ENCODE results near the gene SRD5A1.
"Not testable (repeated sequence)": the region's sequence is repeated elsewhere in the genome, so short reads cannot be mapped to it uniquely, and the experiment has no call there.

SRD5A1 gene

DNA sequence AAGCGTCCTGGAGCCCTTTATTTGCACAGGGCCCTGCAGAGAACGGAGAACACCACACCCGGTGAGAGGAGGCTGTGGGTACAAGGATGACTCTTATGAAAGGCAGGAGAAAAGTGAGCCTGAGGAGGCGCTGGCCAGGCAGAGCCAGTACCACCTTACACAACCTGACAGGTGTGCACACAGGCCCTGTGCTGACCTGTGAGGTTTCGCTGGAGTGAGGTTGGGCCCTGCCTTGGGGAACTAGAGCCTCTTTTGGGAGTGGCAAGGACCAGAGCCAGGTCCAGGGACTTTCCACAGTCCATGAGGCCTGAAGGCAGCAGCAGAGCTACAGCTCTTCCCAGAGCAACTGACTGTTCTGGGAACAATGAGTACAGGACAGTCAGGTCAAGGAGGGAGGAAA, 3.1 kb downstream of the SRD5A1 start:
- Histone ChIP-seq H3K4me3 (ENCODE audit: low read depth in 1 of 5, low read length in 5 of 5) (no peak overlapping the region), H3K9me3 (ENCODE audit: control insufficient read depth in 5 of 5, low read length in 5 of 5) (no peaks in the 10 kb centered on the region), H3K9ac (ENCODE audit: low read length in 5 of 5) (no peak overlapping the region), H3K36me3 (ENCODE audit: control insufficient read depth in 5 of 5, insufficient read depth in 5 of 5, low read length in 5 of 5) (peaks cover 0 to 3% (median 2%) of the 10 kb centered on the region in 5 donors), H3K27me3 (ENCODE audit: control insufficient read depth in 5 of 5, insufficient read depth in 4 of 5, low read length in 5 of 5) (no peaks in the 10 kb centered on the region), H3K27ac (ENCODE audit: low read depth, low read length) (no peak overlapping the region), H3K4me1 (ENCODE audit: control insufficient read depth in 5 of 5, insufficient read depth in 5 of 5, low read length in 5 of 5) (peaks cover 3 to 22% (median 19%) of the 10 kb centered on the region in 5 donors)

GRCh38 chr5:6637022-6637421, 3.8 kb downstream of the SRD5A1 start:
- H3K9me3 ChIP-seq (ENCODE audit: control insufficient read depth in 5 of 5, low read length in 5 of 5): no peaks in the 10 kb centered on the region
- no peak overlapping the region for H3K4me3 ChIP-seq (ENCODE audit: low read depth in 1 of 5, low read length in 5 of 5)
- no peak overlapping the region for H3K27ac ChIP-seq (ENCODE audit: low read depth, low read length)
- H3K4me1 ChIP-seq (ENCODE audit: control insufficient read depth in 5 of 5, insufficient read depth in 5 of 5, low read length in 5 of 5): peaks cover 1 to 14% (median 12%) of the 10 kb centered on the region in 5 donors
- no peaks in the 10 kb centered on the region for H3K27me3 ChIP-seq (ENCODE audit: control insufficient read depth in 5 of 5, insufficient read depth in 4 of 5, low read length in 5 of 5)
- no peak overlapping the region for H3K9ac ChIP-seq (ENCODE audit: low read length in 5 of 5)
- H3K36me3 ChIP-seq (ENCODE audit: control insufficient read depth in 5 of 5, insufficient read depth in 5 of 5, low read length in 5 of 5): no peaks in the 10 kb centered on the region

DNA sequence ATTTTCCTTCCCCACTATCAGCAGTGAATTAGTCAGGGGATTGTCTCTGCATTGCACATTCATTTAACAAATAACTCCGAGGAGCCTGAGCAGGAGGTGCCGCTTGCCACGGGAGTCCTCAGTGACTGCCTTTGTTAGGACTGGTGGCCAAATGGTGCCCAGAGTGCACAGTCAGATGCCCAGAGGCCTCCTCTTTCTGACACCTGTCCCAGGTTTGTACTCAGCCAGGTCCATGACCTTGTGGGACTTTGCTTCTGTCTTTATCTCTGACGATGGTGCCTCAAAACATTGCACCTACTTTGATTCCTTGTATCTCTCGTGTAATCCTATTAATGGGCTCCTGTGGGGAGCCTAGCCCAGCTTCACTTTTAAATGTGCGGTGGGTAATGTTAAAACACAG, 4.3 kb downstream of the SRD5A1 start:
- H3K27ac ChIP-seq (ENCODE audit: low read depth, low read length): no peak overlapping the region
- H3K4me3 ChIP-seq (ENCODE audit: low read depth in 1 of 5, low read length in 5 of 5): no peak overlapping the region
- H3K9ac ChIP-seq (ENCODE audit: low read length in 5 of 5): no peak overlapping the region
- H3K9me3 ChIP-seq (ENCODE audit: control insufficient read depth in 5 of 5, low read length in 5 of 5): no peaks in the 10 kb centered on the region
- peaks cover 0 to 10% (median 7%) of the 10 kb centered on the region in 5 donors for H3K4me1 ChIP-seq (ENCODE audit: control insufficient read depth in 5 of 5, insufficient read depth in 5 of 5, low read length in 5 of 5)
- H3K36me3 ChIP-seq (ENCODE audit: control insufficient read depth in 5 of 5, insufficient read depth in 5 of 5, low read length in 5 of 5): no peaks in the 10 kb centered on the region
- H3K27me3 ChIP-seq (ENCODE audit: control insufficient read depth in 5 of 5, insufficient read depth in 4 of 5, low read length in 5 of 5): no peaks in the 10 kb centered on the region

GRCh38 chr5:6638236-6638635, 5.0 kb downstream of the SRD5A1 start:
- H3K9ac ChIP-seq (ENCODE audit: low read length in 5 of 5): no peak overlapping the region
- no peak overlapping the region for H3K27ac ChIP-seq (ENCODE audit: low read depth, low read length)
- H3K4me3 ChIP-seq (ENCODE audit: low read depth in 1 of 5, low read length in 5 of 5): no peak overlapping the region
- no peaks in the 10 kb centered on the region for H3K9me3 ChIP-seq (ENCODE audit: control insufficient read depth in 5 of 5, low read length in 5 of 5)
- H3K4me1 ChIP-seq (ENCODE audit: control insufficient read depth in 5 of 5, insufficient read depth in 5 of 5, low read length in 5 of 5): peaks cover 0 to 10% (median 7%) of the 10 kb centered on the region in 5 donors
- H3K36me3 ChIP-seq (ENCODE audit: control insufficient read depth in 5 of 5, insufficient read depth in 5 of 5, low read length in 5 of 5): no peaks in the 10 kb centered on the region
- H3K27me3 ChIP-seq (ENCODE audit: control insufficient read depth in 5 of 5, insufficient read depth in 4 of 5, low read length in 5 of 5): no peaks in the 10 kb centered on the region

DNA sequence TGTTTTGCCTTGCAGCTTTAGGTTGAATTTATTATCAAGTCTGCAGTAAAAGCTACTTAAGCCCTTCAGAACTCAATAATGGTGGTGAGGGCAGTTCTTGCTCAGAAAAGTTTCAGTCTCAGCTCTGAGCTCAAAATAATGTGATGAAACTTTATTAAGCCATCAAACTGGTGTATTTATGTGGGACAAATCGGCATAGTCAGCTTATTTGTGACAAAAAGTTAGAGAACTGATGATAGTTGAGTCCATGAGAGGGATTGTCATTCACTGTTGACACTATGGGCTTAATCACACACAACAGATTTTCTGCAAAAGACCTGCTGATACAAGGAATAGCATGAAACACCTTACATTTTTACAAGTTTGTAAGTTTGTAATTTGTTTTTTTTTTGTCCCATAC, 9.4 kb downstream of the SRD5A1 start:
- no peaks in the 10 kb centered on the region for H3K27me3 ChIP-seq (ENCODE audit: control insufficient read depth in 5 of 5, insufficient read depth in 4 of 5, low read length in 5 of 5)
- H3K9ac ChIP-seq (ENCODE audit: low read length in 5 of 5): no peak overlapping the region
- peaks cover 0 to 6% (median 2%) of the 10 kb centered on the region in 5 donors for H3K36me3 ChIP-seq (ENCODE audit: control insufficient read depth in 5 of 5, insufficient read depth in 5 of 5, low read length in 5 of 5)

GRCh38 chr5:6644794-6645241, 11.6 kb downstream of the SRD5A1 start:
- no peaks in the 10 kb centered on the region for H3K4me1 ChIP-seq (ENCODE audit: control insufficient read depth in 5 of 5, insufficient read depth in 5 of 5, low read length in 5 of 5)
- no peaks in the 10 kb centered on the region for H3K9me3 ChIP-seq (ENCODE audit: control insufficient read depth in 5 of 5, low read length in 5 of 5)

More for the DNA sequence above, 9.4 kb downstream of the SRD5A1 start:
- Histone ChIP-seq H3K9me3 (ENCODE audit: control insufficient read depth in 5 of 5, low read length in 5 of 5) (no peaks in the 10 kb centered on the region), H3K4me3 (ENCODE audit: low read depth in 1 of 5, low read length in 5 of 5) (no peak overlapping the region), H3K27ac (ENCODE audit: low read depth, low read length) (no peak overlapping the region), H3K4me1 (ENCODE audit: control insufficient read depth in 5 of 5, insufficient read depth in 5 of 5, low read length in 5 of 5) (no peaks in the 10 kb centered on the region)

DNA sequence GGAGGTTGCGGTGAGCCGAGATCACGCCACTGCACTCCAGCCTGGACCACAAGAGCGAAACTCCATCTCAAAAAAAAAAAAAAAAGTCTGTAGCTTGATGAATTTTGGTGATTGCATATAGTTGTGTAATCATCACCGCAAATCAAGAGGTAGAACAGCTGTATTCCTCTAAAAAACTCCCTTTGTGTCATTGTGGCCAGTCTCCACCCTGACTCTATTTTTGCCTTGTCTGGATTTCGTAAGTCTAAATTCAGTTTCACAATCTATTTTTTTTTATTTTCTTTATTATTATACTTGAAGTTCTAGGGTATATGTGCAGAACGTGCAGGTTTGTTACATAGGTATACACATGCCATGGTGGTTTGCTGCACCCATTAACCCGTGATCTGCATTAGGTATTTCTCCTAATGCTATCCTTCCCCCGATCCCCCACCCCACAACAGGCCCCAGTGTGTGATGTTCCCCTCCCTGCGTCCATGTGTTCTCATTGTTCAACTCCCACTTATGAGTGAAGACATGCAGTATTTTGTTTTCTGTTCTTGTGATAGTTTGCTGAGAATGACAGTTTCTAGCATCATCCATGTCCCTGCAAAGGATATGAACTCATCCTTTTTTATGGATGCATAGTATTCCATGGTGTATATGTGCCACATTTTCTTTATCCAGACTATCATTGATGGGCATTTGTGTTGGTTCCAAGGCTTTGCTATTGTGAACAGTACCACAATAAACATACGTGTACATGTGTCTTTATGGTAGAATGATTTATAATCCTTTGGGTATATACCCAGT, 12.5 kb downstream of the SRD5A1 start:
- not testable (repeated sequence) for H3K27me3 ChIP-seq (ENCODE audit: control insufficient read depth in 5 of 5, insufficient read depth in 4 of 5, low read length in 5 of 5); H3K9ac ChIP-seq (ENCODE audit: low read length in 5 of 5); H3K4me3 ChIP-seq (ENCODE audit: low read depth in 1 of 5, low read length in 5 of 5); H3K36me3 ChIP-seq (ENCODE audit: control insufficient read depth in 5 of 5, insufficient read depth in 5 of 5, low read length in 5 of 5); H3K27ac ChIP-seq (ENCODE audit: low read depth, low read length); H3K4me1 ChIP-seq (ENCODE audit: control insufficient read depth in 5 of 5, insufficient read depth in 5 of 5, low read length in 5 of 5); H3K9me3 ChIP-seq (ENCODE audit: control insufficient read depth in 5 of 5, low read length in 5 of 5)

More at GRCh38 chr5:6644794-6645241, 11.6 kb downstream of the SRD5A1 start:
- Histone ChIP-seq H3K36me3 (ENCODE audit: control insufficient read depth in 5 of 5, insufficient read depth in 5 of 5, low read length in 5 of 5) (peaks cover 0 to 6% (median 2%) of the 10 kb centered on the region in 5 donors), H3K27ac (ENCODE audit: low read depth, low read length) (no peak overlapping the region), H3K4me3 (ENCODE audit: low read depth in 1 of 5, low read length in 5 of 5) (no peak overlapping the region), H3K9ac (ENCODE audit: low read length in 5 of 5) (no peak overlapping the region), H3K27me3 (ENCODE audit: control insufficient read depth in 5 of 5, insufficient read depth in 4 of 5, low read length in 5 of 5) (no peaks in the 10 kb centered on the region)

DNA sequence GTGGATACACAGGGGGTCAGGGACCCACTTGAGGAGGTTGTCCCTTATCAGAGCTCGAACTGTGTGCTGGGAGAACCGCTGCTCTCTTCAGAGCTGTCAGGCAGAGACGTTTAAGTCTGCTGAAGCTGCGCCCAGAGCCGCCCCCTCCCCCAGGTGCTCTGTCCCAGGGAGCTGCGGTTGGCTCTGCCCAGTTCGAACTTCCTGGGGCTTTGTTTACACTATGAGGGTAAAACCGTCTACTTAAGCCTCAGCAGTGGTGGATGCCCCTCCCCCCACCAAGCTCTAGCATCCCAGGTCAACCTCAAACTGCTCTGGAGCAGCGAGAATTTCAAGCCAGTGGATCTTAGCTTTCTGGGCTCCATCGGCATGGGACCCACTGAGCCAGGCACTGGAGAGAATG, 15.9 kb downstream of the SRD5A1 start:
- H3K9ac ChIP-seq (ENCODE audit: low read length in 5 of 5): no peak overlapping the region
- H3K27me3 ChIP-seq (ENCODE audit: control insufficient read depth in 5 of 5, insufficient read depth in 4 of 5, low read length in 5 of 5): no peaks in the 10 kb centered on the region
- no peaks in the 10 kb centered on the region for H3K4me1 ChIP-seq (ENCODE audit: control insufficient read depth in 5 of 5, insufficient read depth in 5 of 5, low read length in 5 of 5)
- peaks cover 0 to 11% (median 7%) of the 10 kb centered on the region in 5 donors for H3K36me3 ChIP-seq (ENCODE audit: control insufficient read depth in 5 of 5, insufficient read depth in 5 of 5, low read length in 5 of 5)
- H3K27ac ChIP-seq (ENCODE audit: low read depth, low read length): no peak overlapping the region
- no peak overlapping the region for H3K4me3 ChIP-seq (ENCODE audit: low read depth in 1 of 5, low read length in 5 of 5)
- H3K9me3 ChIP-seq (ENCODE audit: control insufficient read depth in 5 of 5, low read length in 5 of 5): no peaks in the 10 kb centered on the region

- Histone ChIP-seq H3K27me3 (ENCODE audit: control insufficient read depth in 5 of 5, insufficient read depth in 4 of 5, low read length in 5 of 5) (no peaks in the 10 kb centered on the region), H3K9ac (ENCODE audit: low read length in 5 of 5) (no peak overlapping the region), H3K4me3 (ENCODE audit: low read depth in 1 of 5, low read length in 5 of 5) (no peak overlapping the region), H3K9me3 (ENCODE audit: control insufficient read depth in 5 of 5, low read length in 5 of 5) (no peaks in the 10 kb centered on the region), H3K36me3 (ENCODE audit: control insufficient read depth in 5 of 5, insufficient read depth in 5 of 5, low read length in 5 of 5) (peaks cover 0 to 10% (median 6%) of the 10 kb centered on the region in 5 donors), H3K4me1 (ENCODE audit: control insufficient read depth in 5 of 5, insufficient read depth in 5 of 5, low read length in 5 of 5) (no peaks in the 10 kb centered on the region), H3K27ac (ENCODE audit: low read depth, low read length) (no peak overlapping the region)
These were observed 16.4 kb downstream of the SRD5A1 start for GRCh38 chr5:6649681-6650080.

GRCh38 chr5:6652025-6652424, 18.8 kb downstream of the SRD5A1 start:
- H3K36me3 ChIP-seq (ENCODE audit: control insufficient read depth in 5 of 5, insufficient read depth in 5 of 5, low read length in 5 of 5): peaks cover 10 to 24% (median 18%) of the 10 kb centered on the region in 5 donors
- H3K4me1 ChIP-seq (ENCODE audit: control insufficient read depth in 5 of 5, insufficient read depth in 5 of 5, low read length in 5 of 5): no peaks in the 10 kb centered on the region
- H3K27ac ChIP-seq (ENCODE audit: low read depth, low read length): no peak overlapping the region
- H3K9ac ChIP-seq (ENCODE audit: low read length in 5 of 5): no peak overlapping the region
- H3K4me3 ChIP-seq (ENCODE audit: low read depth in 1 of 5, low read length in 5 of 5): no peak overlapping the region
- H3K27me3 ChIP-seq (ENCODE audit: control insufficient read depth in 5 of 5, insufficient read depth in 4 of 5, low read length in 5 of 5): no peaks in the 10 kb centered on the region
- H3K9me3 ChIP-seq (ENCODE audit: control insufficient read depth in 5 of 5, low read length in 5 of 5): peaks cover 6 to 8% (median 7%) of the 10 kb centered on the region in 5 donors
